AG10803 (cell line): Measurements from ENCODE around the gene SLF2.

ENCODE experiments used
- DNase-seq: peaks from one replicate; pipeline ENCODE4 v3.0.0; 2010; ENCODE audit warnings: low read depth
- H3K4me3 ChIP-seq: 2 replicates; pipeline ENCODE4 v1.5.1; 2011; ENCODE audit warnings: mild to moderate bottlenecking, low read length, control low read depth
- CTCF ChIP-seq: conservative IDR thresholded peaks from 2 replicates; pipeline ENCODE4 v1.5.1; 2011; ENCODE audit warnings: mild to moderate bottlenecking, low read length, control low read depth, inconsistent platforms

The SLF2 gene

GRCh38 chr10:100873827-100874326 lies 38.9 kb upstream of the SLF2 start:
- no peak overlapping the region for H3K4me3 ChIP-seq
- no peak for DNase-seq
- TF ChIP-seq CTCF = no peak

GRCh38 chr10:100874702-100875483 lies 37.9 kb upstream of the SLF2 start:
- DNase-seq = no peak
- TF ChIP-seq CTCF = no peak
- H3K4me3 ChIP-seq = no peak overlapping the region

- DNase-seq = no peak
- no peak for TF ChIP-seq CTCF
- no peak overlapping the region for H3K4me3 ChIP-seq
Measured at GRCh38 chr10:100875484-100876166, 37.1 kb upstream of the SLF2 start.

GRCh38 chr10:100876585-100877460 lies 35.9 kb upstream of the SLF2 start:
- no peak for TF ChIP-seq CTCF
- H3K4me3 ChIP-seq = no peak overlapping the region
- DNase-seq = no peak

- no peak for TF ChIP-seq CTCF
- no peak for DNase-seq
- no peak overlapping the region for H3K4me3 ChIP-seq
Measured at GRCh38 chr10:100877461-100877850, 35.3 kb upstream of the SLF2 start.

- TF ChIP-seq CTCF = peak; percentile 93
- H3K4me3 ChIP-seq = no peak overlapping the region
- DNase-seq = peak; percentile 69
Measured at GRCh38 chr10:100878291-100878910, 34.4 kb upstream of the SLF2 start.
